Uterus (tissue), 2 donors: ENCODE measurements around the gene CD80.

Experiments
- POLR2A ChIP-seq, 2 donors: fragments of 450-650 bp; IDR thresholded peaks; one replicate each; pipeline ENCODE4 v1.6.1; 2016; ENCODE audit warnings: antibody characterized with exemption in 2 of 2, mild to moderate bottlenecking in 1 of 2, moderate library complexity in 1 of 2
- TF ChIP-seq, protein P1 (sequence below), 4 experiments: fragments of 200-600 bp in 2 of 4; fragments of 450-650 bp in 2 of 4; sonication (generic) in 2 of 4; IDR thresholded peaks; one replicate each; pipeline ENCODE4 v1.5.1; 2016 to 2019; ENCODE audit warnings: antibody characterized with exemption in 4 of 4, mild to moderate bottlenecking in 2 of 4, moderate library complexity in 1 of 4

DNA sequence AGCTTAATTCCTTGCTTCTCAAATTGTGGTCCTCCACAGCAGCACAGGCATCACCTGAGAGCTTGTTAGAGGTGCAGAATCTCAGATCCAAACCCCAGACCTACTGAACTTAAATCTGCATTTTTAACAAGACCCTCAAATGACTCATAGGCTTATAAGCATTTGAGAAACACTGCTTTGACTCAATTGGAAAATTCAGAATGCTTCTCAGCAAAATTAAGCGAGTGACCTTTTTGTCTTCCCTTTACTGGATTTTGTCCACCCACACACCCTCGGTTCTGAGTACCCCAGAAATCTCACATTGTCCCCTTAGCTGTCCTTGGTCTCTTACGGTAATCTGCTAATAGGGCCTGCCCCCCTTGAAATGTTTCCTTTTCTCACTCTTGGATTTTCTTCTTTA is 17.9 kb downstream of the CD80 start:
- TF ChIP-seq, protein P1, sequence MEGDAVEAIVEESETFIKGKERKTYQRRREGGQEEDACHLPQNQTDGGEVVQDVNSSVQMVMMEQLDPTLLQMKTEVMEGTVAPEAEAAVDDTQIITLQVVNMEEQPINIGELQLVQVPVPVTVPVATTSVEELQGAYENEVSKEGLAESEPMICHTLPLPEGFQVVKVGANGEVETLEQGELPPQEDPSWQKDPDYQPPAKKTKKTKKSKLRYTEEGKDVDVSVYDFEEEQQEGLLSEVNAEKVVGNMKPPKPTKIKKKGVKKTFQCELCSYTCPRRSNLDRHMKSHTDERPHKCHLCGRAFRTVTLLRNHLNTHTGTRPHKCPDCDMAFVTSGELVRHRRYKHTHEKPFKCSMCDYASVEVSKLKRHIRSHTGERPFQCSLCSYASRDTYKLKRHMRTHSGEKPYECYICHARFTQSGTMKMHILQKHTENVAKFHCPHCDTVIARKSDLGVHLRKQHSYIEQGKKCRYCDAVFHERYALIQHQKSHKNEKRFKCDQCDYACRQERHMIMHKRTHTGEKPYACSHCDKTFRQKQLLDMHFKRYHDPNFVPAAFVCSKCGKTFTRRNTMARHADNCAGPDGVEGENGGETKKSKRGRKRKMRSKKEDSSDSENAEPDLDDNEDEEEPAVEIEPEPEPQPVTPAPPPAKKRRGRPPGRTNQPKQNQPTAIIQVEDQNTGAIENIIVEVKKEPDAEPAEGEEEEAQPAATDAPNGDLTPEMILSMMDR (IDR thresholded peaks at IDR 0.05): no peak
- no peak for TF ChIP-seq POLR2A (IDR thresholded peaks at IDR 0.05)
